Stimulated activated effector memory CD8-positive, alpha-beta T cell treated with anti-CD3 and anti-CD28 coated beads, Interleukin-12 subunit alpha, Interleukin-12 subunit beta, amount 100 ng/mL, for 72 hours (primary cell): ENCODE measurements around the gene AQP3.
A peak's percentile ranks its signal among the peaks of the same experiment; 100 is the strongest.
"Not testable (repeated sequence)": the region's sequence is repeated elsewhere in the genome, so short reads cannot be mapped to it uniquely, and the experiment has no call there.

Source experiments
- ATAC-seq: fragments of 150-1000 bp; cut with Tn5 transposase; 2 replicates; pipeline ENCODE4 v1.10.0; 2021
- DNase-seq, 2 donors: peaks; one replicate each; pipeline ENCODE4 v3.0.0; 2021 to 2022; ENCODE audit warnings: low spot score in 2 of 2
- H3K27ac Mint-ChIP-seq: one replicate; pipeline ENCODE4 v1.8.0; 2022; ENCODE audit warnings: mild to moderate bottlenecking, mixed read lengths
- H3K36me3 Mint-ChIP-seq: one replicate; pipeline ENCODE4 v1.8.0; 2022; ENCODE audit warnings: mild to moderate bottlenecking, mixed read lengths
- H3K4me1 Mint-ChIP-seq: one replicate; pipeline ENCODE4 v1.8.0; 2022; ENCODE audit warnings: mixed read lengths
- H3K4me3 Mint-ChIP-seq: one replicate; pipeline ENCODE4 v1.8.0; 2022; ENCODE audit warnings: mild to moderate bottlenecking, mixed read lengths
- H3K9me3 Mint-ChIP-seq: one replicate; pipeline ENCODE4 v1.8.0; 2022; ENCODE audit warnings: mixed read lengths

AQP3 gene

DNA sequence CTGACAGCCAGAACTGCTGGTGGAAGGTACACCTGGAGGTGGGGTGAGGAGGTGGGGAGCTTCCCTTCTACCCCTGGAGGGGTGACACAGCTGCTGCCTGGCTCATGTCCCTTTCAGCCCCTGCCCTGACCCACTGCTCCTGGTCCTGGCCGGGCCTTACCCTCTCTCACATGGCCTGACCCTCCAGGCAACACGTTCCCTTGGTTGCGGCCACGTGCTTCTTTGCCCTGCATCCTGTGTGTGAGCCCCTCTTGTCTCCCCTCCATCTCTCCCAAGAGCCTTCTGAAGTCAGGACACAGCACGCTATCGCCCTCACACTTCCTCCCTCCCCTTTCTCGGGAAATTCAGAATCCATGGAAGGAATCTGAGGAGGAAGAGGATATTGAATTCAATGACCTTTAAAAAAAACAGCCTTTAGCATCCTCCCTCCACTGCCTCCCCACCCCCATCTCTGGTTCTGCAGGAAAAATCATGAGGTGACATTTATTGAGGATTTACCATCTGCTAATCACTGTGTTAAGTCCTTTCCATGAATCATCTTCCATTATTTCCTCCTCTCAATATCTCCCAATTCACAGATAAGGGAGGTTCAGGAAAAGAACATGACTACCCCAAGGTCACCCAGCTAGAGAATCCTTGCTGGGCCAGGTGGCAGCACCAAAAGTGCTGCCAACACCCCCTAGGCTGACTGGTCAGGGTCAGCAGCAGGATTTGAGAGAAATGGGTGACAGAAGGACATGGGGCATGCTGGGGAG lies 8.3 kb downstream of the AQP3 start:
- no peak for ATAC-seq
- Mint-ChIP-seq H3K27ac (peak overlapping the region; percentile 32), H3K4me3 (no peak overlapping the region), H3K36me3 (peaks cover 13% of the 10 kb centered on the region), H3K4me1 (peaks cover 22% of the 10 kb centered on the region), H3K9me3 (no peaks in the 10 kb centered on the region)
- no peak for DNase-seq

DNA sequence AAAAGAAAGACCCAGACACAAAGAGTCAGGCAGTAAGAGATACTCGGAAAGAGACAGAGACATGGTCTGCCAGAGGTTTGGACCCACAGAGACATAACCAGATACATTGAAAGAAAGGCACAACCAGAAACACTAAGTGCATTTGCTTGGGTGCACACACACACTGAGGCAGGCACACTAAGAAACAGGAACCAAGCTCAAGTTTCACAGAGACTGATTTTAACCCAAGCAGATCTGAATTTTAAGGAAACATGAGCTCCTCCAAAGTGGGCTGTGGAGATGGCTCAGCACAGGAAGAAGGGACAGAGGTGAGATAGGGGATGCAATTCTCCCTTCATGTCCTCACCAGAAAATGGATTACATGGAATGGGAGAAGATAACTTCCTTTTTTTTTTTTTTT lies 9.5 kb downstream of the AQP3 start:
- no peak overlapping the region for H3K4me3 Mint-ChIP-seq
- DNase-seq (no peak), ATAC-seq (no peak)
- peaks cover 13% of the 10 kb centered on the region for H3K36me3 Mint-ChIP-seq
- H3K27ac Mint-ChIP-seq: no peak overlapping the region
- H3K4me1 Mint-ChIP-seq: peaks cover 17% of the 10 kb centered on the region
- no peaks in the 10 kb centered on the region for H3K9me3 Mint-ChIP-seq

DNA sequence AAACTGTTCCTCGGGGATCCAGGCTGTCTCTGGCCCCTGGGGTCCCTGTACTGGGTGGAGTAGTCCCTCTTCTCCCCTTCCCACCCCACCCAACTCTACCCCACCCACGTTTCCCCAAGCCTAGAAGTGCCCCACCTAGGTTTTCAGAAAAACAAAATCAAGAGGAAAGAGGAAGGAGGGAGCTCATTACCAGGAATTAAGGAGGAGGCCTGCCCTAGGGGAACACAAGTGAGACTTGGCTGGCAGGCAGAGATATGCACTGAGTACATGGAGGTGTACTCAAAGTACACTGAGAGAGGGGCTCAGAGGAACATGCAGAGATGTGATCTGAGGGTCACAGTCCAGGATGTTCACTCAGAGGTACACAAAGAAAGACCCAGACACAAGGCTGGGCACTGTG lies 10.2 kb downstream of the AQP3 start:
- H3K36me3 Mint-ChIP-seq: peaks cover 12% of the 10 kb centered on the region
- no peak overlapping the region for H3K4me3 Mint-ChIP-seq
- no peaks in the 10 kb centered on the region for H3K9me3 Mint-ChIP-seq
- peaks cover 17% of the 10 kb centered on the region for H3K4me1 Mint-ChIP-seq
- ATAC-seq: no peak
- H3K27ac Mint-ChIP-seq: peak overlapping the region; percentile 74
- no peak for DNase-seq

DNA sequence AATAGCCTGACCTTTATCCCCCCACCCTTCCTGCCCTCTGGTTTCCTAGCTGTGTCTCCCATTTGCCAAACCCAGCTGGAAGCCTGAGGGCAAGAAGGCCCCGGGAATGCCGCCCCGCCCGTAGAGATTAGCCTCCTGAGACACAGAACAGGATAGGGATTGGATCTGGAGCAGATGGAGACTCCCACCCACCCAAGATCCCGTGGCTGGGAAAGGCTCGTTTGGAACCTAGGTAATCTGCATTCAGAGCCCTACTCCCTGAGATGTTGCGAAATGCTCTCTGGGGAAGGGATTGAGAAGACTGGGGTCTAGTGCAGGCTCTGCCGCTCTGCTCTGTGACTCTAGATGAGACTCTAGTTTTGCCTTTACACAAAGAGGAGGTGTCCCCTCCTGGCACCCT lies 10.9 kb downstream of the AQP3 start:
- Mint-ChIP-seq H3K9me3 (no peaks in the 10 kb centered on the region), H3K27ac (peak overlapping the region; percentile 74), H3K4me1 (peaks cover 20% of the 10 kb centered on the region), H3K4me3 (no peak overlapping the region), H3K36me3 (peaks cover 6% of the 10 kb centered on the region)
- ATAC-seq (no peak), DNase-seq (no peak)

DNA sequence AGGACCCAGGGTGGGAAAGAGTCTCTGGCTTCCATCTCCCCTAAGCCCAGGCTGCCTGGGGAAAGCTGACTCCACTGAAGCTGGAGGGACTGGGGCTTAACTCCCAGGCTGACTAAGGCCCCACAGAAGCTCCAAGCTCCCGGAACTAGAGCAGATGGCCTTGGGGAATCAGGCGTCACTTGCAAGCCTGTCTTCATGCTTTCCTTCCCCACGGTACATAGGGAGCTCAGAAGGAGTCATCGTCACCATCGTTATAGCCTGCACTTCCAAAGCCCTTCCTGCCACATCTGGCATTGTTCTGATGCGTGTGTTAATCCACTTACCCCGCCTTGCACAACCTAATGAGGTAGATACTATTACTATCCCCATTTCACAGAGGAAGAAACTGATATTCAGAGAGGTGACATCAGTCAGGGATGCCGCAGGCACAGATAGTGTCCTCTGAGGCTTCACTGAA lies 11.5 kb downstream of the AQP3 start:
- DNase-seq: no peak
- Mint-ChIP-seq H3K27ac (no peak overlapping the region), H3K4me1 (peaks cover 22% of the 10 kb centered on the region), H3K36me3 (peaks cover 6% of the 10 kb centered on the region), H3K4me3 (no peak overlapping the region), H3K9me3 (no peaks in the 10 kb centered on the region)
- no peak for ATAC-seq

DNA sequence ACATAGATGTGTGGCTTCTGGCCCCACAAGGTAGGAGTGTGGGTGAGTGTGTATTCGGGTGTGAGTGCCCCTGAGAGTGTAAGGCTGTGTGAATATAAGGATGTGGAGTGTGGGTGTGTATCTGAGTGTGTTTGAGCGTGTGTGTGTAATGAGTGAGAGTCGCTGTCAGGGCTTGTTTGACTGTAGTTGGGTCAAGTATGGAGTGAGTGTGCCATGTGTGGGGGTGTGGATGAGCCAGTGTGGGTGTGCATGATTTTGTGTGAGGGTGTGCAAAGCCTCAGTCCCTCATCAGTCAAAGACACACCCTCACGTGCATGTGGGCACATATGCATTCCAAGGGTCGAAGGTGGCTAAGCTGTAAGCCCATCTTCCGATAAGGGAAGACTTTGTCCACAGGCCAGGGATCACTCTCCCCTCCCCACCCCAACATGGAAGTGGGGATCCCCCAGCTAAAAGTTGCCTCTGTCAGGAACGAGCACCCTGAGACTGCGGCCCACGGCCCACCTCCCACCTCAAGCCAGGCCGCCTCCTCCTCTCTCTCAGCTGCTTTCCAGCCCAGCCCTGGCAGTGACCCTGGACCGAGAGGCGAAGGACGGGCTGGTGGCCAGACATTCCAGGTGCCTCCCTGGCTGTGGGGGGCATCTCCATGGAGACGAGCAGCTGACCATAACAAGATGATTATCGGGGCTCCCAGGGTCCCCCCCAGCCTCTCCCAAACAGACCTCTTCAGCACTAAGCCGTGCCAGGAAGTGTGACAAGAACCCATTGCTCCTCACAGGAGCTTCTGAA lies 12.9 kb downstream of the AQP3 start:
- Mint-ChIP-seq H3K4me1 (peaks cover 12% of the 10 kb centered on the region), H3K9me3 (no peaks in the 10 kb centered on the region), H3K4me3 (no peak overlapping the region), H3K27ac (no peak overlapping the region), H3K36me3 (no peaks in the 10 kb centered on the region)
- DNase-seq (no peak), ATAC-seq (peak; percentile 5)

DNA sequence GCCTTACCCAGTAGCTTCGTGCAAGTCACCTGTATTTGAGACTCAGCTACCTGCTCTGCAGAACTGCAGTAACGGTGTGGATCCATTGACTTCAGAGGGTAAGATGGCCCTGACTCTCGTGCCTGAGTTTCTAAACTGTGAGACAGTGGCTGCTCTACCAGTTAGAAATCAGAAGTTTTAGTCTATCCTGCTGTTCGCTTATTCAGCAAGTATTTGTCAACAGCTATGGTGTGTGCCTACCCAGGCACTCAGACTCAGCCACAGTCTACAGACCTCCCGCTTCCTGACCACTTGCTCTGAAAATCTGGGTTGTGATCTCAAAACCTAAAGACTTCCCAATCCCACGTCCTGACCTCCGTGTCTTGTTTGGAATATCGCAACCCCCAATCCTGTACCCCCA lies 13.5 kb downstream of the AQP3 start:
- ATAC-seq (no peak), DNase-seq (no peak)
- H3K9me3 Mint-ChIP-seq: no peaks in the 10 kb centered on the region
- H3K4me3 Mint-ChIP-seq: no peak overlapping the region
- no peaks in the 10 kb centered on the region for H3K36me3 Mint-ChIP-seq
- H3K27ac Mint-ChIP-seq: no peak overlapping the region
- H3K4me1 Mint-ChIP-seq: peaks cover 12% of the 10 kb centered on the region

DNA sequence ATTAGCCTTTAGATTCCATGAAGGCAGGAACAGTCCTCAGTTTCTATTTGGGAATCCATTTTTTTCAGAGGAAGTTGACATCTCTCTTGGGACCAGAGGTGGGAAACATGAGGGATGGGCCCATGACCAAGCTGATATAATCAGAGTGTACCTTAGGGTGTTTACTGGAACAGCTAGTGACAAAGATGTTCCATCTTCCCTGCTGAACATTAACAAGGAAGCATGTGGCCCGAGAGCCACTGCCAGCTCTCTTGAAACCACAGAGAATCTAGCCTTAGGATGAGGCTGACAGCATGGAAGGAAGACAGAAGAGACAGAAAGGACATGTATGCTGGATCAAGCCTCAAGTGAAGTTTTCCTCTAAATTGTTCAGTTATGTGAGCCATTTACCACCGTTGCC lies 16.0 kb downstream of the AQP3 start:
- Mint-ChIP-seq H3K4me3 (no peak overlapping the region), H3K36me3 (no peaks in the 10 kb centered on the region), H3K4me1 (peaks cover 22% of the 10 kb centered on the region), H3K27ac (peak overlapping the region; percentile 11), H3K9me3 (no peaks in the 10 kb centered on the region)
- DNase-seq (no peak), ATAC-seq (no peak)

DNA sequence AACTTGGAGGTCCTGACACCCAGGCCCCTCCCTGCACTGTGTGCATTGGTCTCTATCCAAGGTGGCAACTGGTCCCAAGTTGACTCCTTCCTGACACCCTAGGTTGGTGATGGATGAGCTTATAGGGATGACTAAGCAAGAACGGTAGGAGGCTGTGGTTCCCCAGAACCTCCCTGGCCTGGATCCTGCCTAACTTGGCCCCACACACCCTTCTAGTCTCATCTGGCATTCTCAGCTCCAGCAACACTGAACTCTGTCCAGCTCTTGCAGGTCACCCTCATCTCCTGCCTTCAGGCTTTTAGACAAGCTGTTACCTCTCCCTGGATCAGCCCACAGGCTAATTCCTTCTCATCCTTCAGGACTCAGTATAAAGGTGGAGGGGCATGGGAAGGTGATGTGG lies 16.5 kb downstream of the AQP3 start:
- ATAC-seq: peak; percentile 7

DNA sequence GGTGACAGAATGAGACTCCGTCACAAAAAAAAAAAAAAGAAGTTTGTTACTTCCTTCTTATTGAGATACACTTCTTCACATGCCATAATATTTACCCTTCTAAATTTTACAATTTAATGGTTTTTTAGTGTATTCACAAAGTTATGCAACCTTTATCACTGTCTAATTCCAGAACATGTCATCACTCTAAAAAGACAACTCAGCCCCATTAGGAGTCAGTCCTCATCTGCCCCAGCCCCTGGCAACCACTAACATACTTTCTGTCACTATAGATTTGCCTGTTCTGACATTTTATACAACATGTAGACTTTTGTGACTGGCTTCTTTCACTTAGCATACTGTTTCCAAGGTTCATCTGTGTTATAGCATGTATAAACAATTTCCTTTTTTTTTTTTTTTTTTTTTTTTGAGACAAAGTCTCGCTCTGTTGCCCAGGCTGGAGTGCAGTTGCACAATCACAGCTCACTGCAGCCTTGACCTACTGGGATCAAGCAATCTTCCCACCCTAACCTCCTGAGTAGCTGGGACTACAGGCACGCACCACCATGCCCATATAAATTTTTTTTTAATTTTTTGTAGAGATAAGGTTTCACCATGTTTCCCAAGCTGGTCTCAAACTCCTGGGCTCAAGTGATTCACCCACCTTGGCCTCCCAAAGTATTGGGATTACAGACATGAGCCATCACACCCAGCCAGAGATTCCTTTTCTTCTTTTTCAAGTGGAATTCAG lies 18.0 kb downstream of the AQP3 start:
- DNase-seq (no peak), ATAC-seq (no peak)
- H3K27ac Mint-ChIP-seq: no peak overlapping the region
- no peak overlapping the region for H3K4me3 Mint-ChIP-seq
- no peaks in the 10 kb centered on the region for H3K9me3 Mint-ChIP-seq
- no peaks in the 10 kb centered on the region for H3K36me3 Mint-ChIP-seq
- H3K4me1 Mint-ChIP-seq: peaks cover 26% of the 10 kb centered on the region

More for the DNA sequence above, 16.5 kb downstream of the AQP3 start:
- no peak overlapping the region for H3K27ac Mint-ChIP-seq
- peaks cover 26% of the 10 kb centered on the region for H3K4me1 Mint-ChIP-seq
- no peaks in the 10 kb centered on the region for H3K36me3 Mint-ChIP-seq
- H3K9me3 Mint-ChIP-seq: no peaks in the 10 kb centered on the region
- no peak overlapping the region for H3K4me3 Mint-ChIP-seq
- DNase-seq: no peak

DNA sequence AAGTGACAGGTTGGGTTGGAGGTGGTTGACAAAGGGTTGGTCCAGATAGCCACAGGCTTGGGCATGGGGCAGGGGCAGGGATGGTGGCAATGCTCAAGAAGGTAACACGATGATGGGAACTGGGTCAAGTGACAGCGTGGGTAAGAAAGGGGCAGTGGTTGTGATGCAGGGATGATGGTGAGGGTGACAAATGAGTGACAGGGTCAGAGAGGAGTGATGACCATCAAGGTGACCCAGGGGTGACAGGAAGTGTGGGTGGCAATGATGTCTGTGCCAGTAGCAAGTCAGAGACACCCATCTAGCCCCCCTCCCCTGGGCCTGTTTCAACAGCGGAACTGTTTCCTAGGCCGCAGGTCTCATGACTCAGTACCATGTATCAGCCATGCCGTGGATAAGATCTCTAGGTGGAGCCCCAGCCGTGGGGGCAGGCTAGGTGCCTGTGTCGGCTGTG lies 20.5 kb downstream of the AQP3 start:
- Mint-ChIP-seq H3K27ac (peak overlapping the region; percentile 6), H3K36me3 (no peaks in the 10 kb centered on the region), H3K4me1 (peaks cover 20% of the 10 kb centered on the region), H3K4me3 (no peak overlapping the region), H3K9me3 (no peaks in the 10 kb centered on the region)
- DNase-seq (no peak), ATAC-seq (peak; percentile 96)

DNA sequence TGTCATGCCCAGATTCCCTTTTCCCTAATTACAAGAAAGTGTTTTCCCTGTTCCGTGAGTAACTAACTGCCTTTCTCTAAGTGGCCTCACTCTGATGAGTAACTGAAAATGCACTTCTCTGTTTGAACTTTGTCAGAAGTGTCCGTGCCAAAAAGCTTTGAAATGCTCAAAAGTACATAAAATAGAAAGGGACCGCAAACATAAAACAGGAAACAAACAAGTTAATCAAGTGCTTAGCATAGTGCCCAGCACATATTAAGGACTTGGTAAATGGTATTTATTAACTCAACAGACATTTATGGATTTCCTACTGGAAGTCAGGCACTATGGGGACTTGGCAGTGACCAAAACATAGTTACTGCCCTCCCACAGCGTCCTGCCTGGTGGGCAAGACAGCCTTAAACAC lies 22.3 kb downstream of the AQP3 start:
- no peaks in the 10 kb centered on the region for H3K36me3 Mint-ChIP-seq
- no peak for DNase-seq
- no peak for ATAC-seq
- no peak overlapping the region for H3K27ac Mint-ChIP-seq
- peaks cover 19% of the 10 kb centered on the region for H3K4me1 Mint-ChIP-seq
- no peaks in the 10 kb centered on the region for H3K9me3 Mint-ChIP-seq
- no peak overlapping the region for H3K4me3 Mint-ChIP-seq

DNA sequence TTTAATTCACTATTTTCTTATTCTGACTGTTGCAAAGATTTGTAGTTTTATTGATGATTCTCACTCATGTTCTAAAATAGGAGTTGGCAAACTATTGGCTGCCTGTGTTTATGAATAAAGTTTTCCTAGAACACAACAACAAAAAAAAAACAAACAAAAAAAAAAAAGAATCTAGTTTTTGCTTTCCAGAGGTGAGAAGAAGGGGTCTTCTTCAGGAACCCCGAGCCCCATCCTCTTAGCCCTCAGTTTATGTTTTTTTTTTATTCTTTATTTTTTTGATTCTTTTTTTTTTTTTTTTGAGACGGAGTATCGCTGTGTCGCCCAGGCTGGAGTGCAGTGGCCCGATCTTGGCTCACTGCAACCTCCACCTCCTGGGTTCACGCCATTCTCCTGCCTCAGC lies 22.9 kb downstream of the AQP3 start:
- not testable (repeated sequence) for H3K4me3 Mint-ChIP-seq, H3K36me3 Mint-ChIP-seq, H3K9me3 Mint-ChIP-seq, ATAC-seq, H3K27ac Mint-ChIP-seq, DNase-seq
- H3K4me1 Mint-ChIP-seq: peaks cover 25% of the 10 kb centered on the region

DNA sequence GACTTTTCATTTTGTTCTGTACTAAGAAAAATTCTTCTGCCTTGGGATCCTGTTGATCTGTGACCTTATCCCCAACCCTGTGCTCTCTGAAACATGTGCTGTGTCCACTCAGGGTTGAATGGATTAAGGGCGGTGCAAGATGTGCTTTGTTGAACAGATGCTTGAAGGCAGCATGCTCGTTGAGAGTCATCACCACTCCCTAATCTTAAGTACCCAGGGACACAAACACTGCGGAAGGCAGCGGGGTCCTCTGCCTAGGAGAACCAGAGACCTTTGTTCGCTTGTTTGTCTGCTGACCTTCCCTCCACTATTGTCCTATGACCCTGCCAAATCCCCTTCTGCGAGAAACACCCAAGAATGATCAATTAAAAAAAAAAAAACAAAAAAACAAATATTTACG lies 23.4 kb downstream of the AQP3 start:
- H3K27ac Mint-ChIP-seq, DNase-seq, H3K9me3 Mint-ChIP-seq, H3K4me3 Mint-ChIP-seq, ATAC-seq, H3K36me3 Mint-ChIP-seq: not testable (repeated sequence)
- H3K4me1 Mint-ChIP-seq: peaks cover 28% of the 10 kb centered on the region

DNA sequence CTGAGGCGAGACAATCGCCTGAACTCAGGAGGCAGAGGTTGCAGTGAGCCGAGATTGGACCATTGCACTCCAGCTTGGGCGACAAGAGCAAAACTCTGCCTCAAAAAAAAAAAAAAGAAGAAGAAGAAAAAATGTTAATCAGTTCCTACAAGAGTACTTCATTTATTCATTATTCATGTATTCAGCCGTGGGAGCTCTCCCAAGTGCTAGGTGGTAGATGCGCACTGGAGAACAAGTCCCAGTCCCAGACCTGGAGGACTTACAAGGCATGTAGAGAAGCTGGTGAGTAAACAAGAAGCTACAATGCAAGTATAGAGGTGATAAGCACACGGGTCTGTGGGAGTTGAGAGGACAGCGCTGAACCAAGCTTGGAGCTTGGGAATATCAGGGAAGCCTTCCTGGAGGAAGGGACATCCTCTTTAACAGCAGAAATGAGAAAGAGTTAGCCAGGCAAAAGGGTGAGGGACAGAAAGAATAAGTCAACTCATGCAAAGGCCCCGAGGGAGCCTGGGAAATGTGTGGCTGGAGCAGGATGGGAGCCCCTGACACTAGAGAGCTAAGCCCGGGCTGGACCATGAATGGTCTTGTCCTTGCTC lies 27.6 kb downstream of the AQP3 start:
- Mint-ChIP-seq H3K27ac (no peak overlapping the region), H3K36me3 (no peaks in the 10 kb centered on the region), H3K4me3 (no peak overlapping the region), H3K4me1 (peaks cover 51% of the 10 kb centered on the region), H3K9me3 (no peaks in the 10 kb centered on the region)
- no peak for DNase-seq
- no peak for ATAC-seq
